GM18511 (cell line): ENCODE measurements around the gene HSPA5.
"Not testable (repeated sequence)": the region's sequence is repeated elsewhere in the genome, so short reads cannot be mapped to it uniquely, and the experiment has no call there.

ENCODE experiments used
- ATAC-seq: cut with Tn5 transposase; IDR thresholded peaks from one replicate; pipeline ENCODE4 v1.9.1; 2021; ENCODE audit warnings: mild to moderate bottlenecking, moderate library complexity; ENCODE audit not compliant: unreplicated experiment

HSPA5 gene

DNA sequence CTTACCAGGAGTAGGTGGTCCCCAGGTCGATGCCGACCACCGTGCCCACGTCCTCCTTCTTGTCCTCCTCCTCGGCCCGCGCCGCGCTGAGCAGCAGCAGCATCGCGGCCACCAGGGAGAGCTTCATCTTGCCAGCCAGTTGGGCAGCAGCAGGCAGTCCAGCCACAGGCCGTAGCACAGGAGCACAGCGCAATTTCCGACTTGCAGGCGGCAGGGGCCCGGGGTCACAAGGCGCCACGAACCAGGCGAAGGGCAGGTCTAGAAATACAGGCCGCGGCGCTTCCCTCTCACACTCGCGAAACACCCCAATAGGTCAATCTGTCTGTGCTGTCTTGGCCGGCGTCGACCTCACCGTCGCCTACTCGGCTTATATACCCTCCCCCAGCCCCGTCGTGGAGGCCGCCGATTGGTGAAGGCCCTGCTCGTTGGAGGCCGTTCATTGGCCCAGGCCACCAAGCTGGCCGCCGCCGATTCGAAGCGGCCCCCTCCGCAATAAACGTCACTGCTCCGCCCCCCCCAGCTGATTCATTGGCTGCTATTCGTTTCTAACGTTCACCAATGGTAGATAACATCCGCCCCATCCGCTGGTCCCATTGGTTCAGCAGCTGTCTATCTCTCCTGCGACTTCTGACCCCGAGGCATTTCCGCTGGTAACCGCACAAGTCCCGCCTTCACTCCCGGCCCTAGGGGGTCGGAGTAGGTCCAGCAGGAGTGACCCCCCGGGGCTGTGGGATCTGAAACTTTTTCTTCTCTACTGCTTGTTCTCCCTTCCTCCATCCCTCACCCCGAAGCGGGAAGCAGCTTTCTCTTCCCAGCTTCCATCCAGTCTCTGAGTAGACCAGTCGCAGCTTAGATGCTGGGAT is at the start of gene HSPA5:
HSPA5 (minus strand) TSS at position 344 of the 863 bp plus-strand sequence; CDS start at position 127, 217 bp downstream.
- peak; percentile 94 for ATAC-seq

GRCh38 chr9:125286935-125287433 is 45.8 kb upstream of the HSPA5 start:
- ATAC-seq: not testable (repeated sequence)

DNA sequence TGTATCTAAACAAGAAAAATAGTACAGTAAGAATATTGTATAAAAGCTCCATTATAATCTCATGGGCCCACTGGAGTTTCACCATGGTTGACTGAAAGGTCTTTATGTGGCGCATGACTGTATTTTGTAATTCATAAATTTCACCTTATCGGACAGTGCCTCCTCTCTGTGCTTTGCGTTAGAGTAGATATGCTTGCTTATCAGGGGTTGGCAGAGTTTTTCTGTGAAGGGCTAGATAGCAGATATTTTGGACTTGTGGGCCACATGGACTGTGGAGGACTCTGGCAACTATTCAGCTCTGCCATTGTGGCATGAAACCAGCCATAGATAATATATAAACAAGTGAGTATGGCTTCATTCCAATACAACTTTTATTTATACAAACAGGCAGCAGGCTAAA is 43.7 kb upstream of the HSPA5 start:
- ATAC-seq: no peak

GRCh38 chr9:125280945-125281344 is 39.8 kb upstream of the HSPA5 start:
- ATAC-seq: no peak

DNA sequence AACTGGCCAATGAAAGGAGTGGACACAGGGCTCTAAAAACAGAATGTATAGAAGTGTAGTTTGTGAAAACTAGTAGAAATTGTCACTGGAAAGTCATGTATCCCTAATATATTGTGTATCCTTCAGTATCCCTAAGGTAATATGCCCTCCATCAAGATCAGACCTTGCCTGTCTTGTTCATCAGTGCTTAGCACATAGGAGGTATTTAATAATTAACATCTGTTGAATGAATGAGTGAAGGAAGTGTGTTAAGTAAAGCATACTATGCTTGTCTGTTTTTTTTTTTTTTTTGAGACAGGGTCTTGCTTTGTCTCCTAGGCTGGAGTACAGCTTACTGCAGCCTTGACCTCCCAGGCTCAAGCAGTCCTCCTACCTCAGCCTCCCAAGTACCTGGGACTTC is 36.3 kb upstream of the HSPA5 start:
- ATAC-seq: no peak

GRCh38 chr9:125276771-125277170 is 35.6 kb upstream of the HSPA5 start:
- no peak for ATAC-seq

DNA sequence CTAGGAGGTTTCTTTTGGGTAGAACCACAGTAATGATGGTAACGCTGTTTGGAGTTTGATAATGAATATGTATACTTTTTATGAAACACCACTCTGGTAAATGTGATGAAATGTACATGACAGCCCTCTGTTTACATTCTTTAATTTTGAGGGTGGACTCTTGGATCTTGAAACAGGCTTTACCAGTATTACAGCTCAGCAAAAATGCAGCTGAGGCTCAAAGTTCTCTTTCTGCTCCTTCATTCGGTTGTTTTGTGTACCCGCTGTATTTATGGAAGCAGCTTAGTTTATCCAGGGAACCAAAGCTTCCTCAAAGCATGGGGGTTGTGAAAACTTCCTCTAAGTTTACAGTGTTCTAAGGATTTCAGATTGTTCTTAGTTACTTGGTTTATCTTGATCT is 31.6 kb upstream of the HSPA5 start:
- no peak for ATAC-seq

GRCh38 chr9:125271081-125271480 is 29.9 kb upstream of the HSPA5 start:
- ATAC-seq: no peak

- ATAC-seq: no peak
These were observed 27.9 kb upstream of the HSPA5 start for GRCh38 chr9:125269014-125269397.

DNA sequence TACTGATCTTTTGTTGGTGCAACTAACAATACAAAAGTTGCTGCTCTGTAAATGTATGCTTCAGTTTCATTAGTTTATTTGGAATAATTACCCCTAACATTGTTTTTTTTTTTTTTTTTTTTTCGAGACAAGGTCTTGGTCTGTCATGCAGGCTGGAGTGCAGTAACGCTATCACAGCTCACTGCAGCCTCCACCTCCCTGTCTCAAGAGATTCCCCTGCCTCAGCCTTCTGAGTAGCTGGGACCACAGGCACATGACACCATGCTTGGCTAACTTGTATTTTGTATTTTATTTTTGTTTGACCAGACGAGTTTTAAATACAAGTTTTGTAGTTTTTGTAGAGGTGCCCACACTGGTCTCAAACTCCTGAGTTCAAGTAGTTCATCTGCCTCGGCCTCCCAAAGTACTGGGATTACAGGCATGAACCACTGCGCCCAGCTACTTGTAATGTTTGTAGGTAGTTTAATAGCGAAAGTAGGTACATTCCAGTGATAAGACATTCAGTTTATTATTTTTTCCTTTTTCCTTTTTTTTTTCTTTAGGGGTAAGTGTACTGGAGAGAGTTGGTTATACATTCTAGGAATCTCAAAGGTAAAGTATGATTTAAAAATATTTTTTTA is 27.4 kb upstream of the HSPA5 start:
- no peak for ATAC-seq

DNA sequence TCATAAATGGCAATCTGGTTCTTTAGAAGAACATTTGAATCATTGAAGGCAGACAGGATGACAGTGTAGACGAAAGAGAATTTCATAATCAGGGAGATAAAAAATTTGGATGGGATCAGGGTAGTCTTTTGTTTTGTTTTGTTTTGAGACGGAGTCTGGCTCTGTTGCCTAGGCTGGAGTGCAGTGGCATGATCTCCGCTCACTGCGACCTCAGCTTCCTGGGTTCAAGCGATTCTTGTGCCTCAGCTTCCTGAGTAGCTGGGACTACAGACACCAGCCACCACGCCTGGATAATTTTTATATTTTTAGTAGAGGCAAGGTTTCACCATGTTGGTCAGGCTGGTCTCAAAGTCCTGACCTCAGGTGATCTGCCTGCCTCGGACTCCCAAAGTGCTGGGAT is 22.9 kb upstream of the HSPA5 start:
- ATAC-seq: not testable (repeated sequence)

- ATAC-seq: no peak
These were observed 21.3 kb upstream of the HSPA5 start for GRCh38 chr9:125262294-125262991.

DNA sequence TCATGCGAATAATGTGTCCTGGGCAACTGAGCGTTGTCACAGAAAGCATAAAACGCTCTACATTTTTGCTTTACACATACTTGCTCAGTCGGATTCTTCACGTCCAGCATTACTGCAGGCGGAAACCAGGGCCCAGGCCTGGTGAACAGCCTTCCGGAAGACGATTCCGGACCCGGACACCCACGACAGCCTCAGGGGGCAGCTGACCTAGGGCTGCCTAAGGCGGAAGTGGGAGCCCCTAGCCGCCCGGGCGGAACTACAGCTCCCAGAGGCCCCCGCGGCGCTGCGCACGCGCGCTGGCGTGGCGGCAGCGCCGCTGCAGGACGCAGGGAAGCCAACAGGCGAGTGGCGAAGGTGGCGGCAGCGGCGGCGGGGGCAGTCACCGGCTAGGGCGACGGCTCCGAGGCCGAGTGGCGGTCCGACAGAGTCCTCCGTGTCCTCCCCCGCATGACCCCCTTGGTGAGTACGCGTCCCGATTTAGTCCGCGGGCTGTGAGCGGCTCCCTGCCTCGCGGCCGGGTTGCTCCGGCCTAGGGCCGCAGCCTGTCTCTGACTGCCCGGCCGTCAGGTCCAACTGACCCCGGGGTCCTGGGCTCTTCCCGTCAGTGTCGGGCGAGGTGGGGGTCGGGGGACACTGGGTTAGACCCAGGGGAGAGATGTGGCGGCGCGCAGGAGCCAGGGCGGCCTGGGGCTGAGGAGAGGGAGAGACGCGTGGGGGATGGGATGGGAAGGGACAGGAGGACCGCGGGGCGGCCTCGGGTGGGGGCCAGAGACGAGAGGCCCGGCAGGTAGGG is 20.6 kb upstream of the HSPA5 start, which contains the start of gene GAPVD1:
GAPVD1 (plus strand) TSS at position 326 of the 793 bp plus-strand sequence. CDS start 37,096 bp downstream, outside the sequence.
- ATAC-seq: peak; percentile 93

DNA sequence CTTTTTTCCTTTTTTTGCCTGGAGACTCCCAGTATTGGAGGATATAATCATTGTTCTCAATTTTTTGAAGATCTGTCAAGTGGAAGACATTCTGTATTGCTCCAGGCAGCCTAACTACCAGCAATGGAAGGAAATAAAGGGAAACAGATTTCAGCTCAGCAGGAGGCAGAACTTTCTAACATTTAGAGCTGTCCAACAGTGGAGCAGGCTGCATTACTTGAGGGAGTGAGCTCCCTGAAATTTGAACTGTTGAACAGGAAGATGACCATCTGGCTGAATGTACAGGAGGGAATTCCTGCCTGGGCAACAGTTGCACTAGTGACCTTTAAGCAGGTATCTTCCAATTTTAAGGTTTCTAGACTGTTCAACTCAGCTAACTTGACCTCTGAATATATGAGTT is 19.4 kb upstream of the HSPA5 start:
- ATAC-seq: no peak

DNA sequence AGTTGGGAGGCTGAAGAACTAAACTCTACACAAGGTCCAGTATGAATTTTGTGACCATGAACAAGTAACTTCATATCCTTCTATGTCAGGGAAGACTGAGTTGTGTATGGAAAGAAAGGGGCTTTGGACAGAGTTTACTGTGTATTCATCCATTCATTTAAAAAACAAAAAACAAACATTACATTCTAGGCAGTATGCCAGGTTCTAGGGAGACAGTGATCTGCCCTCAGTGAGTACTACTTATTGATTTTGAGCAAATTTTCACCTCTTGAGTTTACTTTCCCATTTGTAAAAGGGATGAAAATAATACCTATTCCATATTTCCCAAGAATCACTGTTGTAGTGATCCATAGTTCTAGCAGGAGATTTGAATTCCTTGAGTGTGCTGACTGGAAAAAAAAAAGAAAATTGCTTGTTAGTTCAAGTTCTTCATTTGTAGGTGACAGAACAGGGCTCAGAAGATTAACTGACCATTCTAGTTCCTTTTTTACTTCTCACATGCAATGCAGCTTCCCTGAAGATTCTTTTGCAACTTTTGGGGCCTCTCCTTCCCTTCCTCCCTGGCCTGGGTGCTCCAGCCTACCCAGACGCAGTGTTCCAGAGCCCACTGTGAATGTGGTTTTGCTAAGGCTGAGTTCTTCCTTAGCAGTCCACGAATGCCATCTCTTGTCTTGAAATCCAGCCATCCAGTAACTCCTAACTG is 17.8 kb upstream of the HSPA5 start:
- ATAC-seq: no peak

DNA sequence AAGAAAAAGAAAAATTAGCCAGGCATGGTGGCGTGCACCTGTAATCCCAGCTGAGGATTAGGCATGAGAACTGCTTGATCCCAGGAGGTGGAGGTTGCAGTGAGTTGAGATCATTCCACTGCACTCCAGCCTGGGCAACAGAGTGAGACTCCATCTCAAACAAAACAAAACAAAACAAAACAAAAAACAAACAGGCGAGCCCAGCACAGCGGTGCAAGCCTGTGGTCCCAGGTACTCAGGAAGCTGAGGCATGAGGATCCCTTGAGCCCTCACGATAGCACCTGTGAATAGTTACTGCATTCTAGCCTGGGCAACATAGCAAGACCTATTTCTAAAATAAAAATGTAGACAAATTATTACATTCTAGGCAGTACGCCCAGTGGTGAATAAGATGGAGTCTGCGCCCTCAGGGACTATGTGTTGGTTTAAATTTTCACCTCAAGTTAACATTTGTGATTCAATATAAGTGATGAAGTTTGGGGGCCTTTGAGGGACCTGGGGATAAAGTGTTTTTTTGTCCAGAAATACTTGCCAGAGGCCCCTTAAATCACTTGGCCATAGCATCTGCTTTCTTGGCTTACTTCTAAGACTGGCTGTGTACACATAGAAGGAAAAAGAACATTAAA is 17.1 kb upstream of the HSPA5 start:
- no peak for ATAC-seq

DNA sequence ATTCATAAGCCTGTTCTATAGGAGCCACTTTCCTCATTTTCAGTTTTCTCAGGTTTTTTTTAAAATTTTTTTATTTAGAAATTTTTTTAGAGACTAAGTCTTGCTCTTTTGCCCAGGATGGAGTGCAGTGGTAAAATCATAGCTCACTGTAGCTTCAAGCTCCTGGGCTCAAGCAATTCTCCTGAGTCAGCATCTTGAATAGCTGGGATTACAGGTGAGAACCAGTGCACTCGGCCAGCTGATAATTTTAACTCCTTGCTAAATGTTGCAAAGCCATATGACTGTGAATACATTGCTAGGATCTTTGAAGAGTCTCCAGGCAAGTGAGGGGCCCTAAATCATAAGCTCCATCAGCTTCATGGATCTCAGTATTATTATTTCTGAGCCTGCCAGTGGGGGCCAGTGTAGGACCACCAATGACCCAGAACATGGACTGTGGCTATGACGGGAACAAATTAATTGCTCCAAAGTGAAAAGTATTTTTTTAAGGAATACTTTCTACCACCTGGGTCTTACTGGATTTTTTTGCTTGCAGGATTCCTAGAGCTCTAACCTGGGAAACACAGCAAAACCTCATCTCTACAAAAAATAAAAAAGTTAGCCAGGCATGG is 14.7 kb upstream of the HSPA5 start:
- no peak for ATAC-seq

DNA sequence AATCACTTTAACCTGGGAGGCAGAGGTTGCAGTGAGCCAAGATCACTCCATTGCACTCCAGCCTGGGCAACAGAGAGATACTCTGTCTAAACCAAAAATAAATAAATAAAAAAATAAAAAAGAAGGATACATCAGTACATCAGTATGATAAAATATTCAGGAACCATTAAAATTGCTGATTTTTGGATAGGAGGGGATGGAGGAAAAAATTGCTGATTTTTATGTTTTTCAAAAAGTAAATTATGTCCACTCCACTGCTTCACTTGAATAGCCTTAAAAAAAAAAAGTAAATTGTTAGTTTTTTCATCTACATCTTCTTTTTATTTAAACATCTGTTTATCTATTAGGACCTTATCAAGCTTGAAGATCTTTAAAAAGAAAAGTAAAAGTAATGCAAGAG is 13.1 kb upstream of the HSPA5 start:
- no peak for ATAC-seq

DNA sequence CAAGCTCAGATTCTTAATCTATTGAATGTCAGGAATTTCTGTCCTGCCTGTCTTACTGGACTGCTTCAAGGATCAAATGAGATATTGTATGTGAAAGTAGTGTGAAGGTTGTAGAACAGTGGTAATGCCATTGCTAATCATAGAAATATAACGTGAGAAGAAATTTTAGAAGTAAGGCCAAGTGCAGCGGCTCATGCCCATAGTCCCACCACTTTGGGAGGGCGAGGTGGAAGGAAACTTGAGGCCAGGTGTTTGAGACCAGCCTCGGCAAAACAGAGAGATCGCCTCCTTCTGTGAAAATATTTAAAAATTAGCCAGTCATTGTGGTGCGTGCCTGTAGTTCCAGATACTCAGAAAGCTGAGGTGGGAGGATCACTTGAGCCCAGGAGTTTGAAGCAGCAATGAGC is 5.1 kb upstream of the HSPA5 start:
- ATAC-seq: no peak
